ENCODE measurements around the gene TMC3.
"Not testable (repeated sequence)": the region's sequence is repeated elsewhere in the genome, so short reads cannot be mapped to it uniquely, and the experiment has no call there.

The TMC3 gene

GRCh38 chr15:81331600-81331999 is 42.4 kb downstream of the TMC3 start:
- Histone ChIP-seq H3K4me1 (ENCODE audit: insufficient read depth, low read length, severe bottlenecking) (no peaks in the 10 kb centered on the region), H3K27me3 (ENCODE audit: insufficient read depth, low read length) (no peaks in the 10 kb centered on the region), H3K4me2 (ENCODE audit: low read length) (no peak overlapping the region), H3K9me2 (ENCODE audit: low read depth, low read length) (no peaks in the 10 kb centered on the region), H3K27ac (ENCODE audit: low read depth, low read length, poor library complexity, severe bottlenecking) (no peak overlapping the region), H4K20me1 (ENCODE audit: insufficient read depth, low read length) (no peaks in the 10 kb centered on the region), H3F3A (ENCODE audit: insufficient read depth, low read length) (no peaks in the 10 kb centered on the region), H3K9ac (ENCODE audit: low read length) (no peak overlapping the region), H3K9me3 (ENCODE audit: low read length) (no peaks in the 10 kb centered on the region), H3K4me3 (ENCODE audit: low read depth, low read length, poor library complexity, severe bottlenecking) (no peak overlapping the region), H3K79me2 (ENCODE audit: insufficient read depth, low read length) (no peaks in the 10 kb centered on the region), H3K36me3 (ENCODE audit: insufficient read depth, low read length) (no peaks in the 10 kb centered on the region), H2AFZ (ENCODE audit: low read length) (no peak overlapping the region)
- TF ChIP-seq, protein P1, sequence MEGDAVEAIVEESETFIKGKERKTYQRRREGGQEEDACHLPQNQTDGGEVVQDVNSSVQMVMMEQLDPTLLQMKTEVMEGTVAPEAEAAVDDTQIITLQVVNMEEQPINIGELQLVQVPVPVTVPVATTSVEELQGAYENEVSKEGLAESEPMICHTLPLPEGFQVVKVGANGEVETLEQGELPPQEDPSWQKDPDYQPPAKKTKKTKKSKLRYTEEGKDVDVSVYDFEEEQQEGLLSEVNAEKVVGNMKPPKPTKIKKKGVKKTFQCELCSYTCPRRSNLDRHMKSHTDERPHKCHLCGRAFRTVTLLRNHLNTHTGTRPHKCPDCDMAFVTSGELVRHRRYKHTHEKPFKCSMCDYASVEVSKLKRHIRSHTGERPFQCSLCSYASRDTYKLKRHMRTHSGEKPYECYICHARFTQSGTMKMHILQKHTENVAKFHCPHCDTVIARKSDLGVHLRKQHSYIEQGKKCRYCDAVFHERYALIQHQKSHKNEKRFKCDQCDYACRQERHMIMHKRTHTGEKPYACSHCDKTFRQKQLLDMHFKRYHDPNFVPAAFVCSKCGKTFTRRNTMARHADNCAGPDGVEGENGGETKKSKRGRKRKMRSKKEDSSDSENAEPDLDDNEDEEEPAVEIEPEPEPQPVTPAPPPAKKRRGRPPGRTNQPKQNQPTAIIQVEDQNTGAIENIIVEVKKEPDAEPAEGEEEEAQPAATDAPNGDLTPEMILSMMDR (IDR thresholded peaks at IDR 0.05; ENCODE audit: low read length) = no peak
- TF ChIP-seq EZH2 (IDR thresholded peaks at IDR 0.05; ENCODE audit: borderline replicate concordance, low read length) = no peak

DNA sequence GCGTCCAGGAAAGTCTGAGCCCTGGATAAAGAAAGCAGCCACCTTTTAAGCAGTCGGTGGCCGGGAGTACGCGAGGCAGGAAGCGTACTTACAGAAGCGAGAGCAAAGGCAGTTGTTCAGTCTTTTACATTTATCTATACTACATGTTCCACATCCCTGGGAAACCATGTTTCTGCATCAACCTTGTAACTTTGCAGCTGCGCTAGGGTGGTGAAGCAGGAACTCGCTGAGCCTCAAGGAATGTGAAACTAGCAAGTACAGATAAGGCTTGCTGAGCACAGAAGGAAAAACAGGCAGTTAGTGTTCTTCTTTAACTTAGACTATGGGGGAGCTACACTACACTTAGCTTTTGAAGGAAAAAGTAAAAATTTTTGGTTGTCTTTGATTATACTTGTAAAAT is 42.9 kb downstream of the TMC3 start:
- H3F3A ChIP-seq (ENCODE audit: insufficient read depth, low read length); H3K27me3 ChIP-seq (ENCODE audit: insufficient read depth, low read length); H3K9me3 ChIP-seq (ENCODE audit: low read length); H3K9ac ChIP-seq (ENCODE audit: low read length); H3K4me1 ChIP-seq (ENCODE audit: insufficient read depth, low read length, severe bottlenecking); H3K27ac ChIP-seq (ENCODE audit: low read depth, low read length, poor library complexity, severe bottlenecking); H2AFZ ChIP-seq (ENCODE audit: low read length); H3K4me3 ChIP-seq (ENCODE audit: low read depth, low read length, poor library complexity, severe bottlenecking); H3K79me2 ChIP-seq (ENCODE audit: insufficient read depth, low read length); H3K9me2 ChIP-seq (ENCODE audit: low read depth, low read length); H4K20me1 ChIP-seq (ENCODE audit: insufficient read depth, low read length); H3K36me3 ChIP-seq (ENCODE audit: insufficient read depth, low read length); H3K4me2 ChIP-seq (ENCODE audit: low read length): not testable (repeated sequence)

DNA sequence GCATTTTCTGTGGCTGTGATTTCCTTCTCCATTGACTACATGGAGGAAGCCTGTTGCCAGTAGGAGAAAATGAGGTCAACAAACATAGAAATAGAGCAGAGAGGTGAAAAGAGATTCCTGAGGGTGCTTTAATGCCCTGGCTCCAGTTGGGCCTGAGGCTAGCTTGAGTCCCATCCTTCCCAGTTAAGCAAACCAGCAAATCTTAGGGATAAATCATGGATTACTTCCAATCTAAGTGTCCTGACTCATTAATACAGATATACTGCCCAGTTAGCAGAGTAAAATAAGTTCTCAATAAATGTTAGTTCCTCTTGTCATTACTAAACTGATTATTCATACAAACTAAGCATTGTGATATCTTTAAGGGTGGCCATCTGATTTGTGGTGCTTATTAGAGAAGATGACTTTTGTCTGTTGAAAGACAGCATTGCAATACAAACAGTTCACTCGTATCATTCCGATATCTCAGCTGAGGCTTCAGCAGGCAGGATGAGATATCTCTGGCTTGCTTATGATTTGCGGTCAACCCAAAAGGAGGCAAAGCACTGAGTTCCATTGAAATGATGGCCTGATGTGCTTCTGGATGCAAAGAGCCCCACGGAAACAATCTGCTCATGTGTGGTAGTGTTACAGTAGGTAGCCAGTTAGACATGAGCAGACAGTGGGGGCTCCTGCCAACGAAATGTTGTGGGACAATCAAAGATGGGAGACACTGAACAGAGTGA is 43.5 kb downstream of the TMC3 start:
- Histone ChIP-seq H3F3A (ENCODE audit: insufficient read depth, low read length) (no peaks in the 10 kb centered on the region), H3K79me2 (ENCODE audit: insufficient read depth, low read length) (no peaks in the 10 kb centered on the region), H3K36me3 (ENCODE audit: insufficient read depth, low read length) (no peaks in the 10 kb centered on the region), H3K9me3 (ENCODE audit: low read length) (no peaks in the 10 kb centered on the region), H3K4me2 (ENCODE audit: low read length) (no peak overlapping the region), H3K4me1 (ENCODE audit: insufficient read depth, low read length, severe bottlenecking) (no peaks in the 10 kb centered on the region), H3K9me2 (ENCODE audit: low read depth, low read length) (no peaks in the 10 kb centered on the region), H3K27me3 (ENCODE audit: insufficient read depth, low read length) (no peaks in the 10 kb centered on the region), H3K4me3 (ENCODE audit: low read depth, low read length, poor library complexity, severe bottlenecking) (no peak overlapping the region), H4K20me1 (ENCODE audit: insufficient read depth, low read length) (no peaks in the 10 kb centered on the region), H3K27ac (ENCODE audit: low read depth, low read length, poor library complexity, severe bottlenecking) (no peak overlapping the region), H3K9ac (ENCODE audit: low read length) (no peak overlapping the region), H2AFZ (ENCODE audit: low read length) (no peak overlapping the region)
- no peak for TF ChIP-seq EZH2 (IDR thresholded peaks at IDR 0.05; ENCODE audit: borderline replicate concordance, low read length)
- TF ChIP-seq, protein P1 (IDR thresholded peaks at IDR 0.05; ENCODE audit: low read length) = no peak

GRCh38 chr15:81329446-81329845 is 44.6 kb downstream of the TMC3 start:
- Histone ChIP-seq H3K9me3 (ENCODE audit: low read length) (no peaks in the 10 kb centered on the region), H3K9me2 (ENCODE audit: low read depth, low read length) (no peaks in the 10 kb centered on the region), H2AFZ (ENCODE audit: low read length) (no peak overlapping the region), H3K4me3 (ENCODE audit: low read depth, low read length, poor library complexity, severe bottlenecking) (no peak overlapping the region), H3K27me3 (ENCODE audit: insufficient read depth, low read length) (no peaks in the 10 kb centered on the region), H3K4me1 (ENCODE audit: insufficient read depth, low read length, severe bottlenecking) (peaks cover 8% of the 10 kb centered on the region), H3F3A (ENCODE audit: insufficient read depth, low read length) (no peaks in the 10 kb centered on the region), H3K27ac (ENCODE audit: low read depth, low read length, poor library complexity, severe bottlenecking) (no peak overlapping the region), H3K4me2 (ENCODE audit: low read length) (no peak overlapping the region), H3K36me3 (ENCODE audit: insufficient read depth, low read length) (no peaks in the 10 kb centered on the region), H4K20me1 (ENCODE audit: insufficient read depth, low read length) (no peaks in the 10 kb centered on the region), H3K79me2 (ENCODE audit: insufficient read depth, low read length) (no peaks in the 10 kb centered on the region), H3K9ac (ENCODE audit: low read length) (no peak overlapping the region)
- TF ChIP-seq, protein P1 (IDR thresholded peaks at IDR 0.05; ENCODE audit: low read length) = no peak
